ENCODE data around the gene NUBPL. TPM values are rescaled to one million over a fixed set of nuclear protein-coding genes. Genes with fewer than 3 reads are reported as not detected.

NUBPL gene, protein sequence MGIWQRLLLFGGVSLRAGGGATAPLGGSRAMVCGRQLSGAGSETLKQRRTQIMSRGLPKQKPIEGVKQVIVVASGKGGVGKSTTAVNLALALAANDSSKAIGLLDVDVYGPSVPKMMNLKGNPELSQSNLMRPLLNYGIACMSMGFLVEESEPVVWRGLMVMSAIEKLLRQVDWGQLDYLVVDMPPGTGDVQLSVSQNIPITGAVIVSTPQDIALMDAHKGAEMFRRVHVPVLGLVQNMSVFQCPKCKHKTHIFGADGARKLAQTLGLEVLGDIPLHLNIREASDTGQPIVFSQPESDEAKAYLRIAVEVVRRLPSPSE
- total RNA-seq = 10.4 and 11.1 TPM in 2 replicates

DNA sequence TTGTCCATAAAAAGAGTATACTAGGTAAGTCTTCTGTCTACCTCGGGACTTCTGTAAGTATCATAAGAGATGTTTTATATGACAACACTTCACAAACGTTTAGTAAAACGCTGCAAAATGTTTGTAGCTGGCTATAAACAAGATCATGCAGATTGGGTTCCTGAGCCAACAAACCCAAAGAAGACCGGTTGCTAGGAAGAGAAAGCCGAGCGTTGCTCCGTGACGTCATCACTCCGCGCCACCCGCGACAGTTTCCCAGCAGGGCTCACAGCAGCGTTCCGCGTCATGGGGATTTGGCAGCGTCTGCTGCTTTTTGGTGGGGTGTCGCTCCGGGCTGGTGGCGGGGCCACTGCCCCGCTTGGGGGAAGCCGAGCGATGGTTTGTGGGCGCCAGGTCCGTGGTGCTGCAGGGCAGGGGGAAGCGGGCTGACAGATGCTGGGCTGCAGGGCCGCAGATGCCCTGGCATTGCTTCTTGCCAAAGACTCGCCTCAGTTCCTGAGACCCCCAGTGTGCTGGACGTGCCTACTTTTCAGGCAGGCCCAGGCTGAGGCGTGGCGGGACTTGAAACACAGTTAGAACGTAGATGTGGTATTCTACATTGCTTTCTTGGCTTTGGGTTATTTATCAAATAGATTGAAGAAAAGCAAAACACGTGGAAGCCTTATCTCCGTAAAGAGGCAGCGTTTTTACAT lies at the start of gene NUBPL:
NUBPL (plus strand) TSS at position 250 of the 692 bp plus-strand sequence; CDS start at position 286, 36 bp downstream.

Other genes starting within 250 kb of the NUBPL start
- 12.2 and 14.5 TPM in 2 replicates for gene HEATR5A, start 140.9 kb upstream of the NUBPL start, total RNA-seq
- gene DTD2, start 103.9 kb upstream of the NUBPL start, total RNA-seq = 31.2 and 35.6 TPM in 2 replicates
- gene GPR33, start 73.4 kb upstream of the NUBPL start, total RNA-seq = not detected in 2 replicates

Data from bronchus fibroblast of lung (primary cell).